MV-4-11 (cell line): ENCODE data around the gene GPATCH2L.

Experiments used
- DNase-seq: peaks from one replicate; lab custom pipeline; 2025; lab: John Stamatoyannopoulos, UW

GPATCH2L gene

GRCh38 chr14:76136476-76137110, 15.1 kb upstream of the GPATCH2L start:
- DNase-seq, result no peak

GRCh38 chr14:76138119-76138757, 13.5 kb upstream of the GPATCH2L start:
- no peak for DNase-seq

GRCh38 chr14:76138758-76139723, 12.7 kb upstream of the GPATCH2L start:
- DNase-seq, result no peak

- no peak for DNase-seq
These were observed 8.1 kb upstream of the GPATCH2L start for GRCh38 chr14:76143642-76144041.

DNA sequence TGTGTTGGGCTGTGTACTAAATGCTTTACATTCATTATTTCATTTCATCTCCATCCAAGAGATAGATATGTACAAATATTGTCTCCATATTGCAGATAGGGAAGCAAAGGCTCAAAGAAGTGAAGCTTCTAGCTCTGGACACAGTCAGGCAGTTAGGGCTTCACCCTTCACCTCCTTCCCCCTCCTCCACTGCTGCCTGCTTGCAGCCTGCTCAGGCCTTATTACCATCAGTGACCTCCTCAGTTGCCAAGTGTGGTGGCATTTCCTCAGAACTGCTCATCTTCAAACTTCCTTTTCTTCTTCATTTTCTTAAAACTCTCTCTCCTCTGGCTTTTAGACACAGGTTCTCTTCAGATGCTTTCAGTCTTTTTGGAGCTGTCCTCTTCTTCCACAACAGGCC, 4.7 kb upstream of the GPATCH2L start:
- peak; percentile 8 for DNase-seq

DNA sequence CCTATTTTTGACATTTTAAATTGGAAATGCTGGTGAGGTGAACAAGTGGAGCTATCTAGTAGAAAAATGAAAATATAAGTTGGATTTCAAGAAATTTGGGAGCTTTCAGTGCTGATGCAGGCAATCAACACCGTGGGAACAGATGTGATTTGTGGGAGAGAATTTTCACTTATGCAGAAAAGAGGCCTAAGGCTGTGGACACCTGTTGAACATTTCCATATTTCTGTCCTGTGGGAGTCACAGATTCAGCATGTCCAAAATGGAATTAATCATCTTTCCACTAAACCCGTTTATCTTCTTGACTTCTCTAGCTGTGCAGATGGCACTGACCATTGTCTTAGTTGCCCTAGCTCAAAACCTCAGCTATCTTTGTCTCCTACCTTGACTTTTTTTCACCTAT, 2.5 kb upstream of the GPATCH2L start:
- no peak for DNase-seq

DNA sequence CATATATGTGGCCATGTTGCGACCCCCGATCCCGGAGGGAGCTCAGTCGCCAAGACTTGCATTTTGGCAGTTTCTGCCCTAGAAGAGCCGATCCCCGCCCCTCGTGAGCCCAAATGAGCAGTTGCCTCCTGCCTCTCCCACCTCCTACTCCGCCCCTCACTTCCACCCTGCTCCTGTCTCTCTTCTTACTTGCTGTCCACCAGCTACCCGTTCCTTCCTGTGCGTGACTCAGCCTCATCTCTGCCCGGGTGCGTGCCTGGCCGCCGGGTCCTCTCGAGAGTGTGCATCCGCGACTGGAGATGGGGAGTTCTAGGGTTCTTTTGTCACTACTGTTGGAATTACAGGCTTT, 585 bp downstream of the GPATCH2L start:
- peak; percentile 79 for DNase-seq

DNA sequence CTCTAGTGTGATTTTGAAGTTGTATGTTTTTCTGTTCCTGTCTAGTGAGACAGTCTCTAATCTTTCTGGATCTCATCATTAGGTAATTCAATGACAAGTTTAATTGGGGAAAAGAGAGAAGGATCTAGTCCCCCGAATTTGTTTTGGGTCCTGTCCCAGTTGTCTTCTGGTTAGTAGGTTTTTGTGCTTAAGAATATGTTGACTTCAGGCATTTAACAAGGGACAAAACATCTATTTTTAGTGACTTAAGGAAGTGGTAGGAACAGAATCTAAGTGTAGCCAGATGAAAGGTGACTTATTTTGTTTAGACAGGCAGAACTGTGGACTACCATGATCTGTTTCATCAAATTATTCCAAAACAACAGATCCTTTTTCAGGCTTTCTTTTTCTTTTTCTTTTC, 2.2 kb downstream of the GPATCH2L start:
- no peak for DNase-seq

DNA sequence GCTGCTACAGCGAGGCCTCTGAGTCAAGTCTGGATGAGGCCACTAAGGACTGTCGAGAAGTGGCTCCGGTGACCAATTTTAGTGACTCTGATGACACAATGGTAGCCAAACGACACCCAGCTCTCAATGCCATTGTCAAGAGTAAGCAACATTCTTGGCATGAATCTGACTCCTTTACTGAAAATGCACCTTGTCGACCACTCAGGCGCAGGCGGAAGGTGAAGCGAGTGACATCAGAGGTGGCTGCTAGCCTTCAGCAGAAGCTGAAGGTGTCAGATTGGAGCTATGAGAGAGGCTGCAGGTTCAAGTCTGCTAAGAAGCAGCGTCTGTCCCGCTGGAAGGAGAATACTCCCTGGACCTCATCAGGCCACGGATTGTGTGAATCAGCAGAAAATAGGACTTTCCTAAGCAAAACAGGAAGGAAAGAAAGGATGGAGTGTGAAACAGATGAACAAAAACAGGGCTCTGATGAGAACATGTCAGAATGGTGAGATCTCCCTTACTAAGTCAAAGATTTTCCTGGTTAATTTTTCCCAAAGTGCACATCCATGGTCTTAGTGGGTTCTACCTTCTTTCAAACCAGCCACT, 2.9 kb downstream of the GPATCH2L start:
- DNase-seq, result no peak

DNA sequence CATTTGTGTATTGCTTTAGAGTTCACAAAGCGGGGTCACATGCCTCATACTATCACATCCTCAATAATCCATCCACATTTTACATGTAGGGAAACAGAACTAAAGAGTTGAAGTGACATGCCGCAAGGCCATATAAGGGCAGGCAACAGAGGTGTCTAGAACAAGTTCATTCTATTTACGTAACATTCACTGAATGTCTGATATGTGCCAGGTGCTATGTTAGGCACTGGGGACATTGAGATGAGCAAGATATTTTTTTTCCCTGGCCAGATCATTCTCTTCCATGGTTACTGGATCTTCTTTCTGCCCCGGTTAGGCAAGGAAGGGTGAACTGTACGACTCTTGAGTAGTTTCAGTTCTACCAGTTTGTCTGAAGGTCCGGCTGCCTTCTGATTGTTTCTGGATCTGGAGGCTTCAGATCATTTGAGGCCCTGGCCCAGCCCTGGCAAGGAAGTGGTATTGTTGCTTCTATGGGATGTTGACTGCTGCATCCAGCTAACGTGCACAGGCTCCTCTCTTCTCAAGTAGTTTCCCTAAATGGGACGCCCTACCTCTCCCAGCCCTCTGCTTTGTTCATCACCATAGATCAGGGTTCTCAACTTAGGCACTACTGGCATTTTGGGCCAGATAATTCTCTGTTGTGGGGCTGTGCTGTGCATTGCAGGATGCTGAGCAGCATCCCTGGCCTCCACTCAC, 12.1 kb downstream of the GPATCH2L start:
- peak; percentile 7 for DNase-seq

- DNase-seq, result no peak
These were observed 16.8 kb downstream of the GPATCH2L start for GRCh38 chr14:76168531-76168930.

- no peak for DNase-seq
These were observed 18.1 kb downstream of the GPATCH2L start for GRCh38 chr14:76169776-76170175.

- no peak for DNase-seq
These were observed 23.3 kb downstream of the GPATCH2L start for GRCh38 chr14:76174982-76175381.

DNA sequence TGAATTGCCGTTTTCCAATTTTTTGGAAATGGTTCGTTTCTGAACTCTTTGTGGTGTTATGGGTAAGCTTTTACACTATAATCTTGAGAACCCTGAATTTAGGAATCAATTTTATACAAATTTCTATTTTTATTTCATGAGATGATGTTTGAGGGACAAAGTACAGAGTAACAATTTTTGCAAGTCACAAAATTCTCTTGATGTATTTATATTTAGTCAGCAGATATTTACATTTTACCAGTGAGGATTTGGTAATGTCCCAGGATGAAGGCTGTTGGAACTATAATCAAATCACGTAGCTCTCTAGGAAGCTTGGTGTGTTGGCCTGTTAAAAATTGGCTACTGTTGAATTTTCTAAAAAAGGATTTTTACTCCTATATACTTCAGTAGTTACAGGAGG, 24.2 kb downstream of the GPATCH2L start:
- DNase-seq, result no peak

GRCh38 chr14:76181546-76181945, 29.8 kb downstream of the GPATCH2L start:
- no peak for DNase-seq

DNA sequence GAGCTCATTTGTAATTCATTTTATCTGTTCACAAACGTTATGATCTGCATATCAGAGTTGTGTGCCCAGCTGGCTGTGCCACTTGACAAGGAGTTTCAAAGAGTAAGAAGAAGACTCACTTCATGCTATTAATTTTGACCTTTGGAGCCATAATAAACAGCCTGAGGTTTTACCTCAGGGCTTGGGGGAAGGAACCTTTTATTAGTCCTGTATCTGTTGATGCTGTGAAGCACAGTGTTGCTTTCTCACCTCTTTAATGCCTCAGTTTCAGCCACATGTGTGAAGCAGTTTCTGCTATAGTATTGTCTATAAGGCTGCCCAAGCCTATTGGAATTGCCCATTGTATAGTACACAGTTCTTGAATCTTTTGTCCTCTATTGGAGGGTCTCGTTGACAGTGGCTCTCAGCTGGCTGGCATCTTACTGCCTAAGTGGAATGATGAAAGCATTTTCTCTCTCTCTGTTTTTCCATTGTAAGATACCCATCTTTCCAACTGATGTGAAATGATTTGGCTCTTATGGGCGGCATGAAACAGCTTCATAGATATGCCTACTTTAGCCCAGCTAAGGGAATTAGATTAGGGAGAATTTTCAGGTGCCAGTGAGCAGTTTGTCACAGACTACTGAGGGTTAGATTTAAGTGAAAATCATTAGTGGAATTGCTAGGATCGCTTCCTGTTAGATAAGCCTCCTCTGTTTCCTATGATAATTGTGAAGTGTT, 34.7 kb downstream of the GPATCH2L start:
- no peak for DNase-seq

GRCh38 chr14:76191297-76191696, 39.6 kb downstream of the GPATCH2L start:
- peak; percentile 96 for DNase-seq

GRCh38 chr14:76193696-76194095, 42.0 kb downstream of the GPATCH2L start:
- DNase-seq, result no peak

- DNase-seq, result no peak
These were observed 42.6 kb downstream of the GPATCH2L start for GRCh38 chr14:76194327-76194726.

DNA sequence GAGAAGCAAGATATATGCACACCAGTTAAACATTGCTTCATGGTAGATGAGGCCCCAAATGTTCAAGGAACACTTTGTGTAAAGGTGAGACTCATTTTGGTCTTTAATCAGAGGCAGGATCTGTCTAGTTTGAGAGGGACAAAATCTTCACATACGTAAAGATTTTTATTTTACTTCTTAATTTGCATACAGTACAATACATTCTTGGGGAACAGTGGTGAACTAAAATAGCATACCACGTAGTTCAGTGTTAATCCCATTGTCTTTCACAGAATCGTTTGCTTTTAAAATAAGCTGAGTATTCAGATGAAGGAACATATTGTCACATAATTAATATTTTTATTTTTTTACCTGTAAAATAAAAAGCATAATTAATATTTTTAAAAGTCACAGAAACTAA, 43.3 kb downstream of the GPATCH2L start:
- no peak for DNase-seq

- no peak for DNase-seq
These were observed 45.4 kb downstream of the GPATCH2L start for GRCh38 chr14:76196980-76197695.
